GM19438 (cell line): Measurements from ENCODE around the gene SH3BP4.
"Not testable (repeated sequence)": the region's sequence is repeated elsewhere in the genome, so short reads cannot be mapped to it uniquely, and the experiment has no call there.

ENCODE experiments used
- ATAC-seq: cut with Tn5 transposase; IDR thresholded peaks from one replicate; pipeline ENCODE4 v1.9.1; 2021; ENCODE audit warnings: low read depth; ENCODE audit not compliant: unreplicated experiment

The SH3BP4 gene

DNA sequence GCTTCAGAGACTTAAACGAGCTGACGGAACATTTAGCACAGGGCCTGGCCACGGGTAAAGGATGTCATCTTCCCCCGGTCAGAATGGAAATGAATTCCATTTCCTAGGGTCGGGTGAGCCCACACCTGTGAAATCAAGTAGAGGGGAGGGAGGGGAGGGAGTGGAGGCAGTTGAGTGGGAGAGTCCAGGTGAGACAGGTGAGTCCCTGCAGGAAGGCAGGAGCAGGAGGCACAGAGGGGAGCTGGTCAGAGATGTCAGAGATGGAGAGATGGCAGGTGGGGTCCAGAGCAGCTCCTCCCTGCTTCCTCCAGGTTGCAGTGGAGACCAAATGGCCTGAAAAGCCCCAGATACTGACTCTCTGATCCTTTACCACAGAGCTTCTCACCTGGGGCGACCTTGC is 55.2 kb downstream of the SH3BP4 start:
- no peak for ATAC-seq

- ATAC-seq, result no peak
Observed at GRCh38 chr2:235007664-235008457, 56.0 kb downstream of the SH3BP4 start.

DNA sequence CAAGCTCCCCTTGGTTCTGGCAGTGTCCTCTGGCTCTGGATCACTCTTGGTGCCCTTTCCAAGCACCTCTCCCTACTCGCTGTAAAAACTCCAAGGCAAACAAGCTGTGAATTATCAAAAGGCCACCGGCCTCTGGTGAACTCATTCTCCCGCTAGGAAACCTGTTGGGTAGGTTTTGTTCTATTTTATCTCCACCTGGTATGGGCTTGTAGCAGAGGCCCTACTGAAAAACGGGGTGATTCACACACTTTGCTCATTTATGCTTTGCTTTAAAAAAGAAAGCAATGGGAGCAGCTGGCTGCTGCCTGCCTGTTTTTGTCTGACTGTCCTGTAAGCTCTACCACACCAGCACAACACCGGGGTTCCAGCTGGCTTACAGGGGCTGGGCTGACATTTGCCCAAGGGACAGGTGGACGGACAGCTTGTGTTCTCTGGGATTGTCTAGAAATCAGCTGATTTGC is 56.8 kb downstream of the SH3BP4 start:
- ATAC-seq, result no peak

DNA sequence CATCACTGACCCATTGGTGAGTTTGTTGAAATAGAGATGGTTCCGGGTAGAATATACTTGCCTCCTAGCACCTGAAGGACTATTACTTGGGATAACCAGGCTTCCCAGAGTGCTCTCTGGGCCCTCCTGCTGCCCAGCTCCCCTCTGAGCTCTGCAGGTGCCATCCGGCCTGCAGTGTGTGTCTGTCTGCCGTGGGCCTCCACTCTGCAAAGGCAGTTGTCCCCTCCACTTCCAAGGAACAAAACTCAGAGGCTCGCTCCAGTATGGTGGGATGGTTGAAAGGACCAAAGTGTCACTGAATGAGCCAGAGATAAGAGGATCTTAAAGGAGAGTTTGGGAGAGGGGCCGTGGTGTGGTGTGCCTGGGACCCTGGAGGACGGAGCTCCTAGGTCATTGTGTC is 57.3 kb downstream of the SH3BP4 start:
- no peak for ATAC-seq

DNA sequence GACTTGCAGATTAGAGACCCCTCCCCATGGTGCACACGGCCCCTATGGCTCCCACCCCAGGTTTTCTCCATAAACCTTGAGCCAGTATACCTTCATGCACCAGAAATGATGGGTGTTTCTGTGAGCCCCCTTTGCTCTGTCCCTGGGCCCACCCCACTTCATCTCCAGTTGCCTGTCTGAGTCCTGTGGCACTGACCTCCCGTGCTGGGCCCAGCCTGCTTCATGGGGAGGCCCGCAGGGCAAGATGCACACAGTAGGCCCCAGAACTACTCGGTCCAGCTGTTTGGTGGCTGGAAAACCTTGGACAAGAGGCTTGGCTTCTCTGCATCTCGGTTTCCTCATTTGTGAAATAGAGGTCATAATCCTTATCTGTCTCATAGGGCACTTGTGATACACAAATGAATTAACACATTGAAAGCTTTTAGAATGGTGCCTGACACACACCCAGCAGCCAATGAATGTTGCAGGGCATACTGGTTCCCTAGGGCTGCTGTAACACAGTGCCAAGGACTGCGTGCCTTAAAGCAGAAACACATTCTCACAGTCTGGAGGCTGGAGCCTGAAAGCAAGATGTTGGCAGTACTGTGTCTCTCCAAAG is 58.4 kb downstream of the SH3BP4 start:
- no peak for ATAC-seq

DNA sequence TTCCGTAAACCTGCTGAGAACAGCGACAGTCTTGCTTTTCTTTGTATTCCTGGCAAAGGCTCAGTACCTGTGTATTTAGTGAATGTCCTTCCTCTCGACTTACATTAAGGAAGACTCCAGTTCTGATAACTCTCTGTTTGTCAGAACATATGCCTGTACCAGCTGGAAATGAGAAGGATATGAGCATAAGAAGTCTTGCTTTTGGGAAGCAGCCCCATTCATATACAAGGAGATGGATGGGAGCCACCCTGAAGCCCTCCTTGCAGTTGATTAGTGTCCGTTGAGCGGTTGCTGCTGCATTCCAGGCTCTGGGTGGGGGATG is 59.8 kb downstream of the SH3BP4 start:
- no peak for ATAC-seq

DNA sequence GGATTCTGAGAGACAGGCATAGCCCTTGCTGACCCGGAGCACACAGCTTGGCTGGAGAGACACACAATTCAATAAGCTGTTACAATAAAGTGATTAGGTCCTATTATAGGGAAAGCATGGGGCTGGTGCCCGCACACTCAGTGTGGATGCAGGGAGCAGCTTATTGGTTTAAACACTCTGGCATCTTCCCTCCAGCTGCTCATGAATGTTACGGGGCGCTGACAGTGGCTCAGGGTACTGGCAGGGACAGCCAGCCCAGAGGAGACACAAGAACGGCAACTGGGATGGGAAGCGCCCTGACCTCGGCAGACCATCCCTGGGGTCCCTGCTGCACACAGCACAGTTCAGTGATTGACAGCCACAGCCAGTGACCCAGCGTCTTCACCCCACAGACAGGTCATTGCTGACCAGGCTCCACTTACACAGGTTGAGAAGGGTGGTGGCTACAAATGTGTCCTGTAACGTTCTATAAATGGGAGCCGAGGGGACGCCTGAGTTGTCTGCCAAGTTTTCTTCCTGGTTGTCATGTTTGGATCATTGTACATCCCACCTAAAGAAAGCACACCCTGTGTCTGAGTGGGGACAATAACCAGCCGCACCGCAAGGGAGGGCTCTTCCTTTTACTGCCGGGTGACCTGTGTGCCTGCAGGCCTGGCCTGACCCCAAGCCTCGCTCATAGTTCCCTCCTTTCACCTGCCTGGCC is 60.3 kb downstream of the SH3BP4 start:
- no peak for ATAC-seq

DNA sequence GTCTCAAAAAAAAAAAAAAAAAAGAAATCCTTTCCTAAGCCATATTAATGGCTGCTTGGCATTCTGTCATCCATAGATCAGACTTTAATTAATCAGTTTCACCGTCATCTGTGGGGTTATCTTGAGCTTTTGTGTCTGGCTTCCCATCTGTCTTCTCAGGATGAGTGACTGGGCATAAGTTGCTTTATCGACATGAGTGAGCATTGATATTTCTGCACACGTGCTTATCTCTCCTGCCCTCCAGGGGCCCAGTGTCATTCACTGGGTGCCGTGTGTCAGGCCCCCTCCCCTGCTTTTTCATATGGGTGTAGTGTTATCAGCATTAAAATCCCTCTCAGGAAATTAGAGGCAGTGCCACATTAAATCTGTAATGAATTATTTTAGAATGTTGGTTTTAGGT is 65.6 kb downstream of the SH3BP4 start:
- ATAC-seq, result no peak

- ATAC-seq, result no peak
Observed at GRCh38 chr2:235018838-235019237, 67.0 kb downstream of the SH3BP4 start.

- not testable (repeated sequence) for ATAC-seq
Observed at GRCh38 chr2:235020141-235020540, 68.3 kb downstream of the SH3BP4 start.

- no peak for ATAC-seq
Observed at GRCh38 chr2:235021752-235022151, 69.9 kb downstream of the SH3BP4 start.

DNA sequence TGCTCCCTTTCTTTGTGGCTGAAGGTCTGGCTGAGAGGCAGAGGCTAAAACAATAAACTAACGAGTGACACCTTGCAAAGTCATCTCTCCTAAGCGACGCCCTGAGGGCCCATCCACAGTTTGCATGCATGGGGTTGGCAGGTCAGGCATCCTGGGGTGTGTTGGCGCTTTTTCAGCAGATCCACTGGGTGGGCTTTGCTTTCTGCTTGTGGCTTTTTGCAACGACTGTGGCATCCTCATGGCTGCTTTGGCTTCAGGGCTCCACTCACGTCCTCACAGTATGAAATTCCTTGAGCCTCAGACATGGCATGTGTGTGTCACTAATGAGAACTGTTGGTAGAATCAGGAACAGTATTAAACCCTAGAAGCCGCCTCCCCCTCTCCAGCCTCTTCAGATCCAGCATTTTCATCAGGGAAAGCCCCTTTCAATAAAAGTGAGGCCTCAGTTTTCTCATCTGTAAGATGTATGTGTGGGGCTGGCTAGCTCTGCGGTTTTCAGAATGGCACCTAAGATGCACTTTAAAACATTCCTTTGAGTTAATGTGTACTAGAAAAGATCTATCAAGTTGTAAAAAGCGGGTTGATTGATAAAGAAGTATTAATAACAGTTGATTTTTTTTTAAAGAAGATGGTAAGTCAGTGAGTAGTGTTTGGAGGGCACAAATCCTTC is 72.5 kb downstream of the SH3BP4 start:
- no peak for ATAC-seq

GRCh38 chr2:235024931-235025773 is 73.3 kb downstream of the SH3BP4 start:
- no peak for ATAC-seq

DNA sequence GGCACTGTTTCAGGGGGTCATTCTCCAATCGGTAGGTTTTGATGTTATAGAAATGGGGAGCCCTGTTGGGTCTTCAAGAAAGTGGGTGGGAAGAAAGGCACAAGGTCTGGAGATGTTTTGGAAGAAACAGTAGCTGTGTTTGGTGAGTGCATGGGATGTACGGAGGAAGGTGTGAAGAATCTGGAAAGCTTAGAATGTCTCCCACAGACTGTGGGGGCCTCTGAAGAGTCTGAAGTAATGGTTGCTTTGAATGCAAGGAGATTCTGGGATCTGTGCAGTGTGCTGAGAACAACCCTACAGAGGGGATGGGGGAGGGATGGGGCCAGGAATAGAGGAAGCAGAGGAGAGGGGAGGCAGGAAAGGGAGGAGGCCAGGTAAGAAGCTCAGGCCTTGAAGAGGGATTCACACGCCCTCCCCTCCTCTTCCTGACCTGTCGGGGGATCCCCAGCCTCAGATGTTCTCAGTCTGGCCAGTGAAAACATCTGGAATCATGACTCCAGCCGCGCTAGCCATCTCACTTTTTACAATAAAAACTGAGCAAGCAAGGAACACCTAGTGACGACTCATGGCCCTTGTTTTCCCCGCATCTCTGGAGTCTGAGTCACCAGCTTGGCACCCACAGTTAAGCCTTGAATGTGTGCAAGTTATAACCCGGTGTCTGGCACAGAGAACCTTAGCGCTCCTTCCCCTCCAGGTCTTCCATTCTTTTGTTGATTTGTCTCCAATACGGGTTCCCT is 74.2 kb downstream of the SH3BP4 start:
- no peak for ATAC-seq

- ATAC-seq, result no peak
Observed at GRCh38 chr2:235026649-235027557, 75.1 kb downstream of the SH3BP4 start.

DNA sequence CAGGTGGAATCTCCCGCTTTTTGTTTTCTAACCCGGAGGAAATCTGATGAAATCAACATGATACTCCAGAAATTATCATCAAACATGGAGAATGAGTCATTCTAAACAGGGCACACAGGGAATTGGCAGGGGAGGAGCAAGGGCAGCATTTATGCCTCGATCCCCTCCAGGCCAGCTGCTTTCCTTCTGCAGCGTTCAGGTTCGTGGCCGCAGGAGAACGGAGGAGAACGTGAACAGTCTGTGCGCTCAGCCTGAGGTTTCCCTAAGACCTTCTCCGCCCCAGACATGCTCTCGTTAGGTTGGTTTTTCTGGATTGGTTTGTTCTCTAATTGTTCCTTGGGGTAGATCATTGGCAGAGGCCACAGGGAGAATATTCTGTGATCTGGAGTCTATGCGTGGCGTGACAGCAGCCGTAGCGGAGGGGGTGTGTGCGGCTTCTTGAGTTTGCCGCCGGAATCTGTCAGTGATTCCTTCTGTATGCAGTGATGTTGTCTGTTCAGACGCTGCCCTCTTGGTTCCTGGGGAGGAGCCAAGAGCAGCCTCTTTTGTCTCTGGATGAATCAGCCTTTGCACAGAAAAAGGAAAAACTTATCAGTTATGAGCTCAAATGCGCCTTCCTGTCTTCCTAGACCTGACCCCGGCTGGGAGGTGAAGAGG is 75.9 kb downstream of the SH3BP4 start:
- no peak for ATAC-seq

DNA sequence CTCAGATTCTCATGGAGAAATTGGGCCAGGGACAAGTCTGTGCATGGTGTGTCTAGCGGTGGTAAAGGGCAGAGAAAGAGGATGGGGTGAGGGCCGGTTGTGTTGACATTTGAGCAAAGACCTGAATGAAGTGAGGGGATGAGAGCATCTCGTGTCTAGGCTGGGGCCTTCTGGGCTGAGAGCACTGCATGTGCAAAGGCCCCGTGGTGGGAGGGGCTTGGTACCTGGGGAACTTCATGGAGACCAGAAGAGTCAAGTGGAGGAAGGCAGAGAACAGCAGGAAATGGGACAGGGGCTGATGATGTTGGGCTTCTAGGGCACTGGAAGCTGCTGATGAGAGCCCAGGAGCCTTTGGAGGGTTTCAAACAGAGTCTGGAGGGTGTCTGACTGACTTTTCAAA is 76.8 kb downstream of the SH3BP4 start:
- no peak for ATAC-seq

DNA sequence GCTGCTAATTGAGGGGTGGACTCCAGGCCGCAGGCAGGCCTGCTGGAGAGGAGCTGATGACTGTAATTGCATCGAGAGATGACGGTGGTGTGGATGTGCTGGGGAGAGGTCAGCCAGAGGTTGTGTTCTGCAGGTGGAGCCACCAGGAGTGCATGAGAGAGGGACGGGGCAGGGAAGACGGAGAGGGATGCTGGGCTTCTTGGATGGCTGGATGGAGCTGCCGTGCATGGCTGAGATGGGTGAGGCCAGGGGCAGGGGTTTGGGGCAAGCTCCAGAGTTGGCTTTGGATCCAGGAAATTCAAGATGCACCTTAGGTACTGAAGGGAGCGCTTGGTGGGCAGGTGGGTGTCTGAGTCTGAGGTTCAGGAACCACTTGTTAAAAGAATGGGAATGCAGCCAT is 77.2 kb downstream of the SH3BP4 start:
- ATAC-seq, result no peak
